Melanocyte of skin (primary cell): Measurements from ENCODE around the gene CEBPZ. TPM values are rescaled to one million over a fixed set of nuclear protein-coding genes. Genes with fewer than 3 reads are reported as not detected.

Experiments used
- total RNA-seq, 2 donors: library from RNA; depleted of rRNA; stranded (reverse); fragments of >200 nt; gene quantifications; 2 replicates each; pipeline ENCODE4 v1.2.3, GENCODE V29; 2012

Gene CEBPZ, protein sequence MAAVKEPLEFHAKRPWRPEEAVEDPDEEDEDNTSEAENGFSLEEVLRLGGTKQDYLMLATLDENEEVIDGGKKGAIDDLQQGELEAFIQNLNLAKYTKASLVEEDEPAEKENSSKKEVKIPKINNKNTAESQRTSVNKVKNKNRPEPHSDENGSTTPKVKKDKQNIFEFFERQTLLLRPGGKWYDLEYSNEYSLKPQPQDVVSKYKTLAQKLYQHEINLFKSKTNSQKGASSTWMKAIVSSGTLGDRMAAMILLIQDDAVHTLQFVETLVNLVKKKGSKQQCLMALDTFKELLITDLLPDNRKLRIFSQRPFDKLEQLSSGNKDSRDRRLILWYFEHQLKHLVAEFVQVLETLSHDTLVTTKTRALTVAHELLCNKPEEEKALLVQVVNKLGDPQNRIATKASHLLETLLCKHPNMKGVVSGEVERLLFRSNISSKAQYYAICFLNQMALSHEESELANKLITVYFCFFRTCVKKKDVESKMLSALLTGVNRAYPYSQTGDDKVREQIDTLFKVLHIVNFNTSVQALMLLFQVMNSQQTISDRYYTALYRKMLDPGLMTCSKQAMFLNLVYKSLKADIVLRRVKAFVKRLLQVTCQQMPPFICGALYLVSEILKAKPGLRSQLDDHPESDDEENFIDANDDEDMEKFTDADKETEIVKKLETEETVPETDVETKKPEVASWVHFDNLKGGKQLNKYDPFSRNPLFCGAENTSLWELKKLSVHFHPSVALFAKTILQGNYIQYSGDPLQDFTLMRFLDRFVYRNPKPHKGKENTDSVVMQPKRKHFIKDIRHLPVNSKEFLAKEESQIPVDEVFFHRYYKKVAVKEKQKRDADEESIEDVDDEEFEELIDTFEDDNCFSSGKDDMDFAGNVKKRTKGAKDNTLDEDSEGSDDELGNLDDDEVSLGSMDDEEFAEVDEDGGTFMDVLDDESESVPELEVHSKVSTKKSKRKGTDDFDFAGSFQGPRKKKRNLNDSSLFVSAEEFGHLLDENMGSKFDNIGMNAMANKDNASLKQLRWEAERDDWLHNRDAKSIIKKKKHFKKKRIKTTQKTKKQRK
- total RNA-seq = 10 to 100 TPM; 38.5 to 53.3 TPM

DNA sequence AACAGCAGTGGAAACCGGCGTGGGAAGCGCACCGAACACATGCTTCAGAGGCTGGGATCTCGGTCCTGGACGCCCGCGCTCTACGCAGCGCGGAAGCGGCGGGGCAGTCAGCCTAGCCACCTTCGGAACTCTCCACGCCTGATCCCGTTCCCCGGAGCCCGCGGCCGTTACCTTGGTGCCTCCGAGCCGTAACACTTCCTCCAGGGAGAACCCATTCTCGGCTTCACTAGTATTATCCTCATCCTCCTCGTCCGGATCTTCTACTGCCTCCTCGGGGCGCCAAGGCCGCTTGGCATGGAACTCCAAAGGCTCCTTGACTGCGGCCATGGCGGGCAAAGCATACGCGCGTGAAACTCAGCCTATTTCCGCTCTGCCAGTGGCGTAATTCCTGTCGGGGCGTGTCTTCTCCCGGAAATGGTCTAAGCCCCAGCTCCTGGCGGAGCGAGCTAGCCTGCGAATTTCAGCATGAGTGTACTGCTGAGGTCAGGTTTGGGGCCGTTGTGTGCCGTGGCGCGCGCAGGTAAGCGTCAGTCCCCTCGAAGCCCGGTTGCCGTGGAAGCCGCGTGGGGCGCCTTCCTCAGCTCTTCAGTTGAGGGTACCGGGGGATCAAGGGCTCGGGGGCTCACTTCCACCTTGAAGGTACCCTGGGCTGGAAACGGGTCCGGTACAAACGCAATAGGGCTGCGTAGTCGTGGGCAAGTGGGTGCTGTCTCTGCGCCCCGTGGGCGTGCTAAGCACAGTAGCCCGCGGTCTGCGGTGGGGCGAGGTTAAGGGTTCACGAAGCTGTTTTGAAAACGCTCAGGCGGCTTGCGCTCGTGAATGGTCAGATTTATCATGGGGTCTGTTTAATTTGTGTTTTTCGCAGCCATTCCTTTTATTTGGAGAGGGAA, at the start of gene CEBPZ, which contains the start of gene NDUFAF7:
CEBPZ (minus strand) TSS at position 356 of the 890 bp plus-strand sequence; CDS start at position 327, 29 bp downstream.
NDUFAF7 (plus strand) TSS at position 418 of the 890 bp plus-strand sequence; CDS start at position 466, 48 bp downstream.

DNA sequence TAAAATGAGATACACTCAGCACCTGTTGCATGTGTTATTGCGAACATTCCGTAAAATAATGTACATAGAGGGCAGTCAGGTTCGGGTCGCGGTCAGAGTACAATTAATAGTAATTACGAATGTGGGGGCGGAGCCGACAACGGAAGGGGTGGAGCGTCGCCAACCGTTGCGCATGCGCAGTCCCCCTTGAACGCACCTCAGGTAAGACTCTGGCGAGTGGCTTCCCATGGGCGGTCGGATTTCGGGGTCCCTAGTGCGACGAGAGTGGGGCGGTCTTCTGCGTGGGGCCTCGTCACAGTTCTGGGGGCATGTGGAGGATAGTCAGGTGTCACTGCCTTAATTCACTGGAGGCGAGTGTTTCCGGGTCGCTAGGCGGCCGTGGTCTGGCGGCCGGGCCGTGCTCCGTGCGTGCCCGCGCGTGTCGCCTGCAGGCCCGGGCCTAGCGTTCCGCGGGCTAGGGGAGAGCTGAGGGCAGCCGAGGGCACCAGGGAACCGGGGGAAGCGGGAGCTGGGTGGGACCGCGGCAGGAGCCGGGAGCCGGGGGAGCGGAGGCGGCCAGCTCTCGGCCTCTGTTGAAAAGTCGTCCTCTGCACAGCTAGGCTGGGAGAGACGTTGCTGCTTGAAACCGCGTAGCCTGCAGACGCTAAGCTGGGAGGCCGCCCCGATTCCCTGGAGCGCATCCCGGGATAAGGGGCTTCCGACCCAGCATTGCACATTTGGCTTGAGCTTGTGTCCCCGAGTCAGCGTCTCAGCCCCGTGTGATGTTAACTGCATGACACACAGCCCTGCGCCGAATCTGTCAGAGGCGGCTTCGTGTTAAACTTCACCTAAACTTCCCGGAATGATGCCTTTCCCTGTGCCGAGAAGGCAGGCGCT, 34.8 kb downstream of the CEBPZ start, which contains the start of gene CEBPZOS:
CEBPZOS (plus strand) TSS at position 177 of the 876 bp plus-strand sequence. CDS start 3,209 bp downstream, outside the sequence.

DNA sequence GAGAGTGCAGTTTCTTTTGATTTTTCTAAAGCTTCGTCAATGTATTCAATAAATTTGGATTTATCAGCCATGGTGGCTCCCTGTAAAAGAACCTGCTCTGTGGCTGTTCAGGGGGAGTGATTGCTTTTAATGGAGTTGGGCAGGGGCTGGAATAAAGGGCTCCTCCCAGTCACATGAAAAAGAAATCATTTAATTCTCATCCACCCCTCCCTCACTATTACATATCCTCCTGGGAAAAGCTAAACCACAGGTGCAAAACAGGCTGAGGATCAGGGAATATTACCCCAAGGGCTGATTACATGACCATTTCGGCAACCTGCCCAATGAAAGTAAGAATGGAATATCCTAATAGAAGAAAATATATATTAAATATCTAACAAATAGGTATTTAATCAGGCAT, 42.8 kb downstream of the CEBPZ start, which contains the start of gene SULT6B1:
SULT6B1 (minus strand) TSS at position 101 of the 400 bp plus-strand sequence; CDS start at position 71, 30 bp downstream.

DNA sequence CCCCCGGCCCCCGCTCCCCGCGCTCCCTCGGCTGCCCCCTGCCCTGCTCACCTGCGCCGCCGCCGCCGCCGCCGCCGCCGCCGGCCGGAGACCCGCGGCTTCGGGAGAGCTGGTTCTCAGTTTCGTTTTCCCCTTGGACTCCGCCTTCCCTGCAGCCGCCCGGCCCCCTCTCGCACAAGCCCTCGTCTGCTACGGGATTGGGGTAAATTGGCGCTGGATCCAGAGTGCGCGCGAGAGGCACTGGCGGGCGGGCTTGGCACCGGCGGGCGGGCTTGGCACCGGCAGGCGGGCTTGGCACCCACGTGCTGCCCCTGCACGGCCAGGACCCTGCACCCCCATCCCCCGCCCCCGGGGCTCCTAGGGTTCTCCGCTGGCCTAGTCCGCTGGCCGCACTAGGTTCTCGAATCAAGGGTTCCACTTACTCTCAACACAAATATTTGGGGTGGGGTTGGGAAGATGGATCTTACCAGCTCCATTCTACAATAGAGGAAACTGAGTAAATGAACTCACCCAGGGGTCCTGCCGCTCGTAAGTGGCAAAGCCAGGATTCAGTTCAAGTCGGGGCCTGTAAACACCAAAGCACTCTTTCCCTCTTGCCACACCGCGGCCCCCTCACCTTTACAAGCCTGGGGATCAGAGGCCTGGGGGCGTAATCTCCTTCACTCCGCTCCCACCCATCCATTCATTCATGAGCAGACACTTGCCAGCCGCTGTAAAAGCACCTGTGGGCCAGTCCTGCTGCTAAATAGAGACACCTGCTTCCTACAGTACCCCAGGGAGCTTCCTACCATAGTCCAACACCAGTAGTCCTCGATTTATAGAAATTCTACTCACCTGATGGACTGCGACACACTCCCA, 74.3 kb downstream of the CEBPZ start, which contains the start of gene EIF2AK2:
EIF2AK2 (minus strand) TSS at position 124 of the 858 bp plus-strand sequence. CDS start 9,174 bp downstream, outside the sequence.

Other genes with a start within 250 kb of the CEBPZ start
- gene HEATR5B, start 147.2 kb downstream of the CEBPZ start, total RNA-seq = 10 to 100 TPM; 20.3 to 23.3 TPM
- 1 to 10 TPM; 3.8 to 5.0 TPM for gene GPATCH11, start 147.1 kb downstream of the CEBPZ start, total RNA-seq
- gene EIF2AK2, start 74.6 kb downstream of the CEBPZ start, total RNA-seq = 100 to 1,000 TPM in 1 of 2 donors, 10 to 100 TPM in 1; 92.2 to 117 TPM
- gene SULT6B1, start 42.9 kb downstream of the CEBPZ start, total RNA-seq = not detected
- gene CEBPZOS, start 35.1 kb downstream of the CEBPZ start, total RNA-seq = 10 to 100 TPM; 12.7 to 18.0 TPM
- gene NDUFAF7, start 62 bp upstream of the CEBPZ start, total RNA-seq = 10 to 100 TPM; 16.2 to 19.3 TPM
- 100 to 1,000 TPM; 365 to 403 TPM for gene PRKD3, start 93.2 kb upstream of the CEBPZ start, total RNA-seq
- gene QPCT, start 113.0 kb upstream of the CEBPZ start, total RNA-seq = 100 to 1,000 TPM; 560 to 832 TPM